Measurements from ENCODE around the gene TANGO6.

- TF ChIP-seq CTCF (IDR thresholded peaks at IDR 0.05) (no peak), POLR2A (IDR thresholded peaks at IDR 0.05) (no peak), EP300 (IDR thresholded peaks at IDR 0.05) (no peak), POLR2AphosphoS5 (IDR thresholded peaks at IDR 0.05) (no peak)
Observed at GRCh38 chr16:69109486-69110270, 266.3 kb downstream of the TANGO6 start.

All from upper lobe of left lung (tissue), 4 donors.